HG03097 (cell line): ENCODE data around the gene SLC7A7.
"Not testable (repeated sequence)": the region's sequence is repeated elsewhere in the genome, so short reads cannot be mapped to it uniquely, and the experiment has no call there.

Experiments used
- ATAC-seq: cut with Tn5 transposase; IDR thresholded peaks from one replicate; pipeline ENCODE4 v1.9.1; 2021; ENCODE audit not compliant: unreplicated experiment, low FRiP score

Gene SLC7A7

DNA sequence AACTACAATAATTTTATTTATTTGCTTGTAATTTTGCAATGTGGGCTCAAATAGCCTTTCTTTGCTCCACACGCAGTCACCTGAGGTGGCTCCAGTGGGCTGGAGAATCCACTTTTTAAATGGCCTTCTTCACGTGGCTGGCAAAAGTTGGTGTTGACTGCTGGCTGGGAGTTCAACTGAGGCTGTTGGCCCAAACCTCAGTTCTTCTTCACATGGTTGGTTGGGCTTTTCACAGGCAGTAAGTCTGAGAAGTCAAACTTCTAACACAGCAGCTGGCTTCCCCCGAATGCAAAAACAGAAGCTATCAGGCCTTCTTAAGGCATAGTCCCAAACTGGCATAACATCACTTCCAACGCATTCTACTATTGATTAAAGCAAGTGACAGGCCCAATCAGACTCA, 50.9 kb downstream of the SLC7A7 start:
- no peak for ATAC-seq

DNA sequence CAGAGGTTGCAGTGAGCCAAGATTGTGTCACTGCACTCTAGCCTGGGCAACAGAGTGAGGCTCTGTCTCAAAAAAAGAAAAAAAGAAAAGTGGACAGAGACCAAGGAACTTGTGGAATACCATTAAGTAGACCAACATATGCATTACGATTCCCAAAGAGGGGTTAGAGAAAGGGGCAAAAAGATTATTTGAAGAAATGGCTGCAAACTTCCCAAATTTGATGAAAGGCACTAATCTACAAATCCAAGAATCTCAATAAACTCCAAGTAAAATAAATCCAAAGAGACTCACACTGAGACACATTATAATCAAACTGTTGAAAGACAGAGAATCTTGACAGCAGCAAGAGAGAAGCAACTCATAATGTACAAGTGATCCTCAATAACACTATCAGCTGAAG, 53.5 kb downstream of the SLC7A7 start:
- ATAC-seq, result no peak

DNA sequence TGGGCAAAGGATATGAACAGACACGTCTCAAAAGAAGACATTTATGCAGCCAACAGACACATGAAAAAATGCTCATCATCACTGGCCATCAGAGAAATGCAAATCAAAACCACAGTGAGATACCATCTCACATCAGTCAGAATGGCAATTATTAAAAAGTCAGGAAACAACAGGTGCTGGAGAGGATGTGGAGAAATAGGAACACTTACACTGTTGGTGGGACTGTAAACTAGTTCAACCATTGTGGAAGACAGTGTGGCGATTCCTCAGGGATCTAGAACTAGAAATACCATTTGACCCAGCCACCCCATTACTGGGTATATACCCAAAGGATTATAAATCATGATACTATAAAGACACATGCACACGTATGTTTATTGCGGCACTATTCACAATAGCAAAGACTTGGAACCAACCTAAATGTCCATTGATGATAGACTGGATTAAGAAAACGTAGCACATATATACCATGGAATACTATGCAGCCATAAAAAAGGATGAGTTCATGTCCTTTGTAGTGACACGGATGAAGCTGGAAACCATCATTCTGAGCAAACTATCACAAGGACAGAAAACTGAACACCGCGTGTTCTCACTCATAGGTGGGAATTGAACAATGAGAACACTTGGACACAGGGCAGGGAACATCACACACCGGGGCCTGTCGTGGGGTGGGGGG, 57.1 kb downstream of the SLC7A7 start:
- not testable (repeated sequence) for ATAC-seq

DNA sequence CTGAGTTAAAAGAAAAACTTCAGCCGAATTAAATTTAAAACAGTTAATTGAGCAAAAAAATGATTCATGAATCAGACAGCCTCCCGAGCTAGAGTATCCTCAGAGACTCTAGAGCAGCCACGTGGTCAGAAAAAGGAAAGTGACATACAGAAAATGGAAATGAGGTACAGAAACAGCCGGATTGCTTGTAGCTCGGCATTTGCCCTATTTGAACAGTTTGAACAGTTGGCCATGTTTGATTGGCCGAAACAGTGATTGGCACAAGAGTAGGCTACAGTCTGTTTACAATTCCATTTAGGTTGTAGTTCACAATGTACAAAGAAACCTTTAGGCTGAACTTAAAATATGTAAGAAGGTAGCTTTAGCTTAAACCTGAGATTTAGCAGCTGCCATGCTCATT, 61.6 kb downstream of the SLC7A7 start:
- no peak for ATAC-seq

DNA sequence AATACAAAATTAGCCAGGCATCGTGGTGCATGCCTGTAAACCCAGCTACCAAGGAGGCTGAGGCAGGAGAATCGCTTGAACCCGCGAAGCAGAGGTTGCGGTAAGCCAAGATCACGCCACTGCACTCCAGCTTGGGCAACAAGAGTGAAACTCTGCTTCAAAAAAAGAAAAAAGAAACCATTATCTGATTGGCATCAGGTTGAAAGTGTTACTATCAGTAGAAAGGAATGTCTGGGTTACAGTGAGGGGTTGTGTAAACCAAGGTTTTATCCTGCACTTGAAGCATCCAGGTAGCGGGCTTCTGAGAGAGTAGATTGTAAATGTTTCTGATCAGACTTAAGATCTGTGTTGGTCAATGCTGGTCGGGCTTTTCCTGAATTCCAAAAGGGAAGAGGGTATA, 62.8 kb downstream of the SLC7A7 start:
- ATAC-seq, result no peak

DNA sequence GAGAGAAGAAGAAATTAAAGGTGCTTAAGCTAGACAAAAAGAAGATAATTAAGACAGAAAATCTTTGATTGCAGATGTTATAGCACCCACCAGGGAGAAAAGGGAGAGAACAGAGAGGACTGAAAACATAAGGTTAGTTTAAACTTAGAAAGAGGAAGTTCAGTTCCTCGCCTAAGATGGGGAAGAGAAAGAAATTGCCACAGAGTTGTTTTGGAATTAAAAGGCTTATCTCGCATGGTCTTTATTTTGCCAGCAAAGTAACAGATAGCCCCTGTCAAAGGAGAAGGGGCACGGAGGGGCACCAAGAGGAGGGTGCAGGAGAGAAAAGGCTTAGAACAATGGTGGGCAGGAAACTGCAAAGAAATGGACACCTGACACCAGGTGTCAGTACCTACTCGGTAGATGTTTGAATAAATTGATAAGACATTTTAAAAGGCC, 66.6 kb downstream of the SLC7A7 start:
- no peak for ATAC-seq

DNA sequence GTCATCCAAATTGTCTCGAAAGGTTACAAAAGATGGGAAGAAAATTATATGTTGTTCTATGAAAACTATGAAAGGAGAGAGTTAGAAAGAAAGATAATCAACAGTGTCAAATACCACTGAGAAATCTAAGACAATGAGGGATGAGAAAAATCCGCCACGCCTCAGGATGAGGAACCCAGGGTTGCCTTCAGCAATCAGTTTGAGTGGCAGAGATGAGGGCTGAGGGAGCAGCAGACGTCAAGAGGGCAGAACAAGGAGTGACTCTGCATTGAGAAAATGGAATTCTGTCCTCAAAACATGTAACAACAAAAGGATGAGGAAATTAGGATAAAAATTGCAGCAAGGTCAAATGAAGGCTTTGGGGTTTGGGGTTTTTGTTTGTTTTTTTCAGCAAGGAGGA, 67.0 kb downstream of the SLC7A7 start:
- ATAC-seq, result no peak

DNA sequence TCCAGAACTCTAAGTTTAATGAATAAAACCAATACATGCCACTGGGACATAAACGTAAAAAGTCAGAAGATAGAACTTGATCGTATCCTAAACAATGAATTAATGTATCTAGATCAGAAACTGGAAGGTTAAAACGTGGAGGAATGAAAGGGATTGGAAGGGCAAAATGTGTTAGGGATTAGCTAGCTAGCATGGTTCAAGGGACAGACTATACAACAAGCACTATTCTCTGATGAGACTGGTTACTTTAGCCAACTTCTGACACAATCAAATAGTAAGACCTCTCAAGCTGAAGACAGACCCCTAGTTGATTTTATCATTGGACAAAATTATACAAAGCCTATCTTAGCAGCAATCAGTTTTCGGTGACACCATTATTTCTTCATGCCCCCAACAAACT, 67.5 kb downstream of the SLC7A7 start:
- no peak for ATAC-seq

DNA sequence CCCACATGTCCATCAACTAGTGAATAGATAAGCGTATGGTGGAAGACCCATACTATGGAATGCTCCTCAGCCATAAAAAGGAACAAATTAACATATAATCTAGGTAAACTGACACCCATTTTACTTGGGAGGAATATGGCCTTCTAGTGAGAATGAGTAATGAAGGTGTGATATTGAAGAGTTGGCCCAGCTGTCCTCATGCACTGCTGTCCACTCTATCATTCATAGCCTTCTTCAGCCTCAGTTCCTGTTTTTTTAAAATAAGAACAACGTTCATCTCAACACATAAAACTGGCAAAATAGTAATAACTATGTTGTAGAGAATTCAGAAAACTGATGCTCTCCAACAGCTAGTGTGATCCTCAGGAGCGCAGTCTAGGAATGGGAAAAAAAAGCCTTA, 75.2 kb downstream of the SLC7A7 start:
- ATAC-seq, result no peak

DNA sequence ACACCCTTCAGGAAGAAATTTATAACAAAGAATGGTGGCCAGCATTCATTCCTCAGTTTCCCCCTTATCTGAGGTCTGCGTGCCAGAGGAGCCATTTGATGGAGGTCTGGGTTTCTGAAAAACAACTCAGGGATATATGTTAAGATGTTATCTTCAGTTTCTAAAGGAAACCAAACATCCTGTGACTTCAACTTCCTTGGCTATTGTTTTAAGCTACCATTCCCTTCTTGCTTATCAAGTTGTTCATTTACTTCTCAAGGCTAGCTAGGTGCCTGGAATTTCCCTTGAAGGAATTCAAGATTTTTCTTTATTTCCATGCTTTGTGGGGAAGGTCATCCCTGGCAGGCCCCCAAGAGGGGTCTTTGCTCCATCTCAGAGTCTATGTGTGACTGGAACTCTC, 75.8 kb downstream of the SLC7A7 start:
- no peak for ATAC-seq

DNA sequence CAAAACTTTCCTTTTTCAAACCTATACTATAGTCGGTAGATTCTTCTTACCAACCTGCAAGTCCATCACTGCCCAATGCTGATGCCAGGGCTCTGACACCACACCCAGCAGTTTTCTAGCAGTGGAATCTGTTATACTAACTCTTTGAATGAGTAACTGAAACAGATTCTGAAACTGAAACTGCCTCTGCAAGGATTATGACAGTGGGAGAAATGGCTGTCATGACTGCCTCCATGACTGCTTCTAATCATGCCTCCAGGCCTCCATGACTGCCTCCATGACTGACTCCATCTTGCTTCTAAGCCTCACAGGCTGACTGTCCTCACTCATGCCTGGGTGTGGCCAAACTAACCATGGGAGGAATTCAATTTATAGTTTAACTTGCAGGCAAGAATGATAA, 78.2 kb downstream of the SLC7A7 start:
- ATAC-seq, result peak; percentile 80

DNA sequence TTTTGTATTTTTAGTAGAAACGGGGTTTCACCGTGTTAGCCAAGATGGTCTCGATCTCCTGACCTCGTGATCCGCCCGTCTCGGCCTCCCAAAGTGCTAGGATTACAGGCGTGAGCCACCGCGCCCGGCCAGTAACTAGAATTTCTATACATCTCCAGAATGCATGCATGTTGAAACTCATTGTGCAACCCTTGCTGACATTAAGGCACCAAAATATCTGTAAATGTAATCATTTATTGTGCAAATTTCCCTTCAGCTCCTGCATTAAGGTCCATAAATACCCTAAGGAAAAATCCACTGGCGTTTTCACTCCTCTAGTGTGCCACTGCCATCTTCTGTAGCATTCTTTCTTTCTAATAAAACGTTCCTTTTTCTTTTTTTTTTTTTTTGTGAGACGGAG, 78.9 kb downstream of the SLC7A7 start:
- not testable (repeated sequence) for ATAC-seq

DNA sequence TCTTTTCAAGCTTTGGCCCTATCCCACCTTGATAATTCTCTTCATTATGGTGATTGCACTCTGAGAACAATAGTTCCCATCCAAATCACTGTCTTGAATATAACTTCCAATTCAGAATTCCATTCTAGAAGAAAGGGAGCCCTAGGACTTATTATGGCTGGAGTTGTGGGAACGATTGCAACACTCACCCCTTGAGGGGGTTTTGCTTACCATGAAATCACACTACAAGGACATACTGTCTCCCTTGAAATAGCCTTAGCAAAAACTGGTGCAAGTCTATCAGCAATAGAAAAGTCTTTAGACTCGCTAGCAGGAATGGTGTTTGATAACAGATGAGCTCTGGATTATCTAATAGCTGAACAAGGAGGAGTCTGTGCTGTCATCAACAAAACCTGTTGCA, 80.1 kb downstream of the SLC7A7 start:
- no peak for ATAC-seq

DNA sequence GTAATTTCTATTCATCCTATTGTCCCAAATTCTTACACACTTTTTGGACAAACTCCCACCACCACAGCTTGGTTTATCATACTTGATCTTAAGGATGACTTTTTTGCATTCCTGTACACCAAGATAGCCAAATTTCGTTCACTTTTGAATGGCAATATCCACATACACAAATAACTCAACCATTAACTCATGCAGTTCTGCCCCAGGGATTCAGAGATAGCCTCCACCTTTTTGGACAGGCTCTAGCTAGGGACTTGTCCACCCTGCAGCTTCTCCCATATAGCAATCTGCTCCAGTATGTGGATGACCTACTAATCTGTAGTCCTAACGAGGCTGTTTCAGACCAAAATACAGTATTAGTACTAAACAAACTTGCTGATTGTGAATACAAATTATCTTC, 81.4 kb downstream of the SLC7A7 start:
- no peak for ATAC-seq

DNA sequence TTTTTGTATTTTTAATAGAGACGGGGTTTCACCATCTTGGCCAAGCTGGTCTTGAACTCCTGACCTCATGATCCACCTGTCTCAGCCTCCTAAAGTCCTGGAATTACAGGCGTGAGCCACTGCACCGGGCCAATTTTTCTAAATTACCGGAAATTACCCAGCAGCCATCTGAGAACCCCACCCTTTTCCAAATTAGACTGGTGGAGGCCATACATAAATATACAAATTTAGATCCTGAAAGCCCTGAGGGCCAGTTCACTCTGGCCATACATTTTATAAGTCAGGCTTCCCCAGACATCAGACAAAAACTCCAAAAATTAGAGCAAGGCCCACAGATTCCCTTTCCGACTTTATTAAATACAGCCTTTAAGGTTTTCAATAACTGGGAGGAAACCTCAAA, 83.2 kb downstream of the SLC7A7 start:
- ATAC-seq, result not testable (repeated sequence)

DNA sequence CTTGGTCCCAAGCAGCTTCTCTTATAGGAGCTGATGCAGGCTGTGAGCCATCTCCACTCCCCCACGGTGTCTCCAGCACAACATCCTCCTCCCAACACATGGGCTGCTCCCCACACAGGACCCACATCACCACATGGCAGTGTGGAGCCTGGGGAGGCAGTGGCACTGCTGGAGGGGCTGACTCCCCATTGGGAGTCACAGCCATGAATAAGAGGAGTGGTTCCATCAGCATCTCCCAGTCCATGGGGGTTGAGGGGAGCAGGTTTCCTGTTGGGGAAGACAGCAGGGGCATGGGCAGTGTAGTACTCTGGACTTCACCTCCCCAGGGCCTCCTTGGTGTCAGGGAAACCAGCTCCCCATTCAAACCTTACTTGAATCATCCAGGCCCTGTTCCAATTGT, 89.2 kb downstream of the SLC7A7 start:
- ATAC-seq, result no peak

DNA sequence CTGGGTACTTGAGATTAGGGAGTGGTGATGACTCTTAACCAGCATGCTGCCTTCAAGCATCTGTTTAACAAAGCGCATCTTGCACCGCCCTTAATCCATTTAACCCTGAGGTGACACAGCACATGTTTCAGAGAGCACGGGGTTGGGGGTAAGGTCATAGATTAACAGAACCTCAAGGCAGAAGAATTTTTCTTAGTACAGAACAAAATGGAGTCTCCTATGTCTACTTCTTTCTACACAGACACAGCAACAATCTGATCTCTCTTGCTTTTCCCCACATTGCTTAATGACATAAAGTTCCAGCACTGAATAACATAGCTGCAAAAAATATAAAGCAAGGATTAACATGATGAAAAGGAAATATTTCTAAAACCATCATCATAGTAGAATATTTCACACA, 89.9 kb downstream of the SLC7A7 start:
- ATAC-seq, result not testable (repeated sequence)

DNA sequence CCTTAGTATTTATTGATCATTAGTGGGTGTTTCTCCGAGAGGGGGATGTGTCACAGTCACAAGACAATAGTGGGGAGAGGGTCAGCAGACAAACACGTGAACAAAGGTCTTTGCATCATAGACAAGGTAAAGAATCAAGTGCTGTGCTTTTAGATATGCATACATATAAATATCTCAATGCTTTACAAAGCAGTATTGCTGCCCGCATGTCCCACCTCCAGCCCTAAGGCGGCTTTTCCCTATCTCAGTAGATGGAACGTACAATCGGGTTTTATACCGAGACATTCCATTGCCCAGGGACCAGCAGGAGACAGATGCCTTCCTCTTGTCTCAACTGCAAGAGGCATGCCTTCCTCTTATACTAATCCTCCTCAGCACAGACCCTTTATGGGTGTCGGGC, 90.4 kb downstream of the SLC7A7 start:
- ATAC-seq, result not testable (repeated sequence)

DNA sequence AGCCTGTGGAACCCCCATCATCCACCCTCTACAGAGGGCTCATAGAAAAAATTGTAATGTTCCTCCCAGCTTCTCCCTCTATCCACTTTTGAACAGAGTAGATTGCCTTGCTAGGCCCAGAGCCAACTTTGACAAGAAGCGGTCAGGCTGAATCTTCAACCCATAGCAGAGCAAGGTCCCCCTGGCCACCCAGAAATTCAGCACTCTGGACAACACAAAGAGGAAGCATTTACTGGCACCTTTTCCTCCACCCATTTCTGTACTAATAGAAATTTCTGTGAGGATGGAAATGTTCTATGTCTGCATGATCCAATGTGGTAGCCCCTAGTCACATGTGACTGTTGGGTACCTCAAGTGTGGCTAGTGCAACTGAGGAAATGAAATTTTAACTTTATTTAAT, 91.4 kb downstream of the SLC7A7 start:
- no peak for ATAC-seq
